ENCODE measurements around the gene ADD3.
A peak's percentile ranks its signal among the peaks of the same experiment; 100 is the strongest.

ADD3 gene

DNA sequence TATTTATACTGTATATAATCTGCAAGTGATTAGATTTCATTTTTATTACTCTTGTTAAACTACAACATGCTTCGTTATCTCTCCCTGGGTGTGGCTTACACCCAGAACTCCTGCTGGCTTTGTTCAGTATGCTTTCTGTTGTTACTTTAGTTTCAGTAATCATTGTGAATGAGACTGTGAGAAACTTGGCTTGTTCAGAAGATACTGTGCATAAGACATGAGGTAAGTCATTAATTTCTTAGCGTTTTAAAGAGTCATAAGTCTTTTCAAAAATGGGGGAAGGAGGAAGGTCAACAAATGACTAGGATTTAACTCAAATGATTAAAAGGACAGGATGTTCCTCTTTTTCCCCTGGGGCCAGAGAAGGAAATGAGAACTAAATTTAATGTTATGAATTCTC is 11.6 kb upstream of the ADD3 start (continued):
- TF ChIP-seq ATF2 (tag by site-specific recombination; IDR thresholded peaks at IDR 0.05; ENCODE audit: low read depth) (no peak), ZNF394 (tag by site-specific recombination; IDR thresholded peaks at IDR 0.05; ENCODE audit: borderline replicate concordance) (no peak), ZNF121 (tag by site-specific recombination; IDR thresholded peaks at IDR 0.05) (no peak), ZBTB6 (tag by site-specific recombination; IDR thresholded peaks at IDR 0.05) (no peak), GLIS2 (tag by site-specific recombination; IDR thresholded peaks at IDR 0.05) (no peak), ZNF292 (tag by site-specific recombination; IDR thresholded peaks at IDR 0.05; ENCODE audit: borderline replicate concordance, low read depth) (no peak), ZBTB7A (tag by site-specific recombination; IDR thresholded peaks at IDR 0.05; ENCODE audit: low read depth) (no peak), ZNF239 (tag by site-specific recombination; IDR thresholded peaks at IDR 0.05) (no peak), ZNF2 (tag by site-specific recombination; IDR thresholded peaks at IDR 0.05) (no peak), ZNF184 (tag by site-specific recombination; IDR thresholded peaks at IDR 0.05) (no peak), ZNF146 (tag by site-specific recombination; IDR thresholded peaks at IDR 0.05) (no peak), PRDM2 (tag by site-specific recombination; IDR thresholded peaks at IDR 0.05; ENCODE audit: borderline replicate concordance) (no peak), ZNF138 (tag by site-specific recombination; IDR thresholded peaks at IDR 0.05; ENCODE audit: borderline replicate concordance) (no peak), ZNF707 (tag by site-specific recombination; IDR thresholded peaks at IDR 0.05) (no peak), ZNF561 (tag by site-specific recombination; IDR thresholded peaks at IDR 0.05; ENCODE audit: borderline replicate concordance) (no peak), ZNF639 (tag by site-specific recombination; IDR thresholded peaks at IDR 0.05) (no peak), IKZF3 (tag by site-specific recombination; IDR thresholded peaks at IDR 0.05) (peak; percentile 46; the same call in 1 of the 2 replicates), ZIC2 (tag by site-specific recombination; IDR thresholded peaks at IDR 0.05) (peak; percentile 12; the same call in 1 of the 2 replicates), WT1 (tag by site-specific recombination; IDR thresholded peaks at IDR 0.05) (peak; percentile 13; the same call in 1 of the 2 replicates), ZNF785 (tag by site-specific recombination; IDR thresholded peaks at IDR 0.05) (no peak), PATZ1 (tag by site-specific recombination; IDR thresholded peaks at IDR 0.05) (no peak), ZNF580 (tag by site-specific recombination; IDR thresholded peaks at IDR 0.05) (no peak), ZNF621 (tag by site-specific recombination; IDR thresholded peaks at IDR 0.05) (no peak), SALL2 (tag by site-specific recombination; IDR thresholded peaks at IDR 0.05; ENCODE audit: borderline replicate concordance) (no peak), KLF7 (tag by site-specific recombination; IDR thresholded peaks at IDR 0.05; ENCODE audit: borderline replicate concordance) (peak; percentile 88; the same call in 1 of the 2 replicates), ZNF701 (tag by site-specific recombination; IDR thresholded peaks at IDR 0.05) (no peak)

Data from HEK293 (cell line).